Astrocyte of the cerebellum (primary cell): ENCODE measurements around the gene FBXO48.

Experiments used
- DNase-seq: peaks from one replicate; pipeline ENCODE4 v3.0.0-alpha.2; 2011; ENCODE audit warnings: low read depth
- H3K4me3 ChIP-seq: 2 replicates; pipeline ENCODE4 v1.5.1; 2011; ENCODE audit warnings: mild to moderate bottlenecking, low read depth, low read length, moderate library complexity
- in situ Hi-C: cut with HindIII; loops from 2 replicates; pipeline ENCODE4 v1.10.0; 2017; ENCODE audit warnings: low sequenced_read_pairs
- TF ChIP-seq, protein P1 (sequence below): IDR thresholded peaks from 2 replicates; pipeline ENCODE4 v1.5.1; 2012; ENCODE audit warnings: low read length, low read depth, moderate library complexity, mild to moderate bottlenecking; ENCODE audit errors: missing control alignments

FBXO48 gene

GRCh38 chr2:68487773-68488355 lies 20.8 kb upstream of the FBXO48 start:
- in situ Hi-C loops = loop anchor here (25.0 kb wide), 1 partner anchor 224 kb away; no protein-coding TSS in a partner anchor
- no peak overlapping the region for H3K4me3 ChIP-seq
- no peak for DNase-seq
- TF ChIP-seq, protein P1, sequence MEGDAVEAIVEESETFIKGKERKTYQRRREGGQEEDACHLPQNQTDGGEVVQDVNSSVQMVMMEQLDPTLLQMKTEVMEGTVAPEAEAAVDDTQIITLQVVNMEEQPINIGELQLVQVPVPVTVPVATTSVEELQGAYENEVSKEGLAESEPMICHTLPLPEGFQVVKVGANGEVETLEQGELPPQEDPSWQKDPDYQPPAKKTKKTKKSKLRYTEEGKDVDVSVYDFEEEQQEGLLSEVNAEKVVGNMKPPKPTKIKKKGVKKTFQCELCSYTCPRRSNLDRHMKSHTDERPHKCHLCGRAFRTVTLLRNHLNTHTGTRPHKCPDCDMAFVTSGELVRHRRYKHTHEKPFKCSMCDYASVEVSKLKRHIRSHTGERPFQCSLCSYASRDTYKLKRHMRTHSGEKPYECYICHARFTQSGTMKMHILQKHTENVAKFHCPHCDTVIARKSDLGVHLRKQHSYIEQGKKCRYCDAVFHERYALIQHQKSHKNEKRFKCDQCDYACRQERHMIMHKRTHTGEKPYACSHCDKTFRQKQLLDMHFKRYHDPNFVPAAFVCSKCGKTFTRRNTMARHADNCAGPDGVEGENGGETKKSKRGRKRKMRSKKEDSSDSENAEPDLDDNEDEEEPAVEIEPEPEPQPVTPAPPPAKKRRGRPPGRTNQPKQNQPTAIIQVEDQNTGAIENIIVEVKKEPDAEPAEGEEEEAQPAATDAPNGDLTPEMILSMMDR = peak; percentile 3

GRCh38 chr2:68483011-68483410 lies 15.9 kb upstream of the FBXO48 start:
- in situ Hi-C loops = loop anchor here (25.0 kb wide), 1 partner anchor 229 kb away; no protein-coding TSS in a partner anchor
- TF ChIP-seq, protein P1 = no peak

DNA sequence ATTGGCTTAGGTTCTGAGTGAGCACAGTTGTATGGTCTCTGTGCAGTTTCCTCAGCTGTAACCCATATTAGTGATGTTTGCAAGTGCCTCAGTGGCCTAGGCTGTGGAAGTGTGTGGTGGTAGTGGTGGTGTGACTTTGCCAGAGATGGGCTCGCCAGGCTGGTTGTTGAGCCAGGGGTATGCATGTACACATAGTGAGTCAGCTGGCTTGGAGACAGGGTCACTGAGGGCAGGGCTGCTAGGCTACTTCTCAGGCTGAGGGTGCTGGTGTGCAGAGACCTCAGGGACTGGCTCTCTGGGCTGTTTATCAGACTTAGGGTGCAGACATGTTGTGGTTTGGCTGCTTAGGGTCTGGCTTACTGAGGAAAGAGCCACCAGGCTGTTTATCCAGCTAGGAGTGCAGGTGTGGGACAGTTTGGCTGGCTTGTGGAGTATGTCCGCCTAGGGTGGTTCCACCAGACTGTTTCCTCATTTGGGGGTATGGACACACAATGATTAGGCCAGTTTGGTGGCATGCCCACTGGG lies 15.3 kb upstream of the FBXO48 start:
- in situ Hi-C loops = loop anchor here (25.0 kb wide), 1 partner anchor 230 kb away; no protein-coding TSS in a partner anchor
- H3K4me3 ChIP-seq = no peak overlapping the region
- no peak for DNase-seq

More at GRCh38 chr2:68483011-68483410, 15.9 kb upstream of the FBXO48 start:
- H3K4me3 ChIP-seq = no peak overlapping the region
- no peak for DNase-seq

GRCh38 chr2:68478688-68479087 lies 11.6 kb upstream of the FBXO48 start:
- no peak overlapping the region for H3K4me3 ChIP-seq
- no peak for DNase-seq
- in situ Hi-C loops = loop anchor here (25.0 kb wide), 1 partner anchor 234 kb away; no protein-coding TSS in a partner anchor
- TF ChIP-seq, protein P1 = no peak

More for the DNA sequence above, 15.3 kb upstream of the FBXO48 start:
- TF ChIP-seq, protein P1 = no peak

- DNase-seq = no peak
- TF ChIP-seq, protein P1 = no peak
- H3K4me3 ChIP-seq = no peak overlapping the region
- in situ Hi-C loops = loop anchor here (25.0 kb wide), 1 partner anchor 236 kb away; no protein-coding TSS in a partner anchor
These were observed 9.4 kb upstream of the FBXO48 start for GRCh38 chr2:68476454-68476853.

DNA sequence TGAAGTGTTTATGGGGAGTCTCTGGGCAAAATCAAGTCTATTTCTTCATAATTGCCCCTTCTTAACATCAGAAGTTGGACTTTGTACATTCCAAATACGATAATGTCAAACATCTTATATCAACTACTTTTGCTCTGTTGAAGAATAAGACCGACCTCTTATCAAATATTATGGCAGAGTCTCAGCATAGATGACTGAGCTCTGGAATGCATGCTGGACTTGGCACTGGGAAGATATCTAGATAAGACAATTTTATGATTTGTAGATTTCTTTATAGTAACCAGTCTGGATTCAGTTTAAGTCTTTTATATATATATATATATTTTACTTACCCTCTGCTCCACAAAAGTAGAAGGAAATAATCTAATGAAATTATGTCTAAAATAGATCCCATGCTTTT lies 8.5 kb upstream of the FBXO48 start:
- H3K4me3 ChIP-seq = no peak overlapping the region
- in situ Hi-C loops = loop anchor here (25.0 kb wide), 1 partner anchor 237 kb away; no protein-coding TSS in a partner anchor
- TF ChIP-seq, protein P1 = no peak
- DNase-seq = no peak
